GM06990 (cell line): ENCODE data around the gene NDUFB5.

Source experiments
- DNase-seq: peaks from one replicate; pipeline ENCODE4 v3.0.0-alpha.2; 2011; ENCODE audit not compliant: insufficient read length; ENCODE audit errors: extremely low read depth
- H3K27me3 ChIP-seq: replicated peaks from 2 replicates; pipeline ENCODE4 v1.6.0; 2011; ENCODE audit warnings: low read length; ENCODE audit not compliant: control insufficient read depth, insufficient read depth
- H3K36me3 ChIP-seq: 2 replicates; pipeline ENCODE4 v1.5.1; 2011; ENCODE audit warnings: low read length; ENCODE audit not compliant: control insufficient read depth, insufficient read depth
- H3K4me3 ChIP-seq: replicated peaks from 2 replicates; pipeline ENCODE4 v1.5.1; 2011; ENCODE audit warnings: low read depth, mild to moderate bottlenecking, control low read depth, low read length
- TF ChIP-seq, protein P1 (sequence below): IDR thresholded peaks from 2 replicates; pipeline ENCODE4 v1.5.1; 2011; ENCODE audit warnings: low read length, control low read depth, mild to moderate bottlenecking, inconsistent platforms; ENCODE audit not compliant: insufficient read depth, poor library complexity, severe bottlenecking

NDUFB5 gene

DNA sequence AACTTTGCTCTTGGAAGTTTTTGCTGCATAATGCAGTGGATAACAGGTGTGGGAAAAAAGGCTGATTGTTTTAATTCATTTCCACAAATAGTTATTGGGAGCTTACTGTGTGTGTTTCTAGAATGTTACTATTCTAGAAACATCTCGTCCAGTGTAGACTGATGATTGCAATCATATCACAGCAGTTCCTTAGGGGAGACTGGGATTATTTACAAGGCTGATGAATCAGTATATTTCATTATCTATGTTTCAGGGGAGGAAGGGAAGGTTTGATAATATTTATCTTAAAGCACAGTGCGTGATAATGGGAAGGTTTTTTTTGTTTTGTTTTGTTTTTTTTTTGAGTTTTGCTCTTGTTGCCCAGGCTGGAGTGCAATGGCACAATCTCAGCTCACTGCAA, 50.6 kb downstream of the NDUFB5 start:
- Histone ChIP-seq H3K36me3 (no peaks in the 10 kb centered on the region), H3K27me3 (no peaks in the 10 kb centered on the region), H3K4me3 (no peak overlapping the region)
- TF ChIP-seq, protein P1, sequence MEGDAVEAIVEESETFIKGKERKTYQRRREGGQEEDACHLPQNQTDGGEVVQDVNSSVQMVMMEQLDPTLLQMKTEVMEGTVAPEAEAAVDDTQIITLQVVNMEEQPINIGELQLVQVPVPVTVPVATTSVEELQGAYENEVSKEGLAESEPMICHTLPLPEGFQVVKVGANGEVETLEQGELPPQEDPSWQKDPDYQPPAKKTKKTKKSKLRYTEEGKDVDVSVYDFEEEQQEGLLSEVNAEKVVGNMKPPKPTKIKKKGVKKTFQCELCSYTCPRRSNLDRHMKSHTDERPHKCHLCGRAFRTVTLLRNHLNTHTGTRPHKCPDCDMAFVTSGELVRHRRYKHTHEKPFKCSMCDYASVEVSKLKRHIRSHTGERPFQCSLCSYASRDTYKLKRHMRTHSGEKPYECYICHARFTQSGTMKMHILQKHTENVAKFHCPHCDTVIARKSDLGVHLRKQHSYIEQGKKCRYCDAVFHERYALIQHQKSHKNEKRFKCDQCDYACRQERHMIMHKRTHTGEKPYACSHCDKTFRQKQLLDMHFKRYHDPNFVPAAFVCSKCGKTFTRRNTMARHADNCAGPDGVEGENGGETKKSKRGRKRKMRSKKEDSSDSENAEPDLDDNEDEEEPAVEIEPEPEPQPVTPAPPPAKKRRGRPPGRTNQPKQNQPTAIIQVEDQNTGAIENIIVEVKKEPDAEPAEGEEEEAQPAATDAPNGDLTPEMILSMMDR = no peak
- no peak for DNase-seq

DNA sequence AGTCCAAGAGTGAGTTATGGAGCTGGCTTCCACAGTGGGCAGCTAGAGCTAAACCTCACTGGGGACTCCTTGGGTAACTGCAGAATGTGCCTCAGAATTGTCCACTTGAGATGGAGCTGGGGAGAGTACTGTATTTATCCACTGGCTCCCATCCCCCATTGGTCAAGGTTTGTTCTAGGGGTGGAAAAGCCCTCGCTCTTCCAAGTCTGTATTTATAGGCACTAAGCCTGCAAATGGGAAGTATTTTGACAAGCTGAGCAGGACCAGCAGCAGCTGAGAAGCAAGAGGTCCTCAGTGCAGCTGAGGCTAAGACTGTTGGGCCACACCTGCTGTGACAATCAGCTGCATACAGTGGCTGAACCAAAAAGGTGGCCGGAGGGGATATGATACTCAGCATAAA, 54.0 kb downstream of the NDUFB5 start:
- DNase-seq = no peak
- TF ChIP-seq, protein P1 = no peak
- Histone ChIP-seq H3K27me3 (no peaks in the 10 kb centered on the region), H3K4me3 (no peak overlapping the region), H3K36me3 (no peaks in the 10 kb centered on the region)

DNA sequence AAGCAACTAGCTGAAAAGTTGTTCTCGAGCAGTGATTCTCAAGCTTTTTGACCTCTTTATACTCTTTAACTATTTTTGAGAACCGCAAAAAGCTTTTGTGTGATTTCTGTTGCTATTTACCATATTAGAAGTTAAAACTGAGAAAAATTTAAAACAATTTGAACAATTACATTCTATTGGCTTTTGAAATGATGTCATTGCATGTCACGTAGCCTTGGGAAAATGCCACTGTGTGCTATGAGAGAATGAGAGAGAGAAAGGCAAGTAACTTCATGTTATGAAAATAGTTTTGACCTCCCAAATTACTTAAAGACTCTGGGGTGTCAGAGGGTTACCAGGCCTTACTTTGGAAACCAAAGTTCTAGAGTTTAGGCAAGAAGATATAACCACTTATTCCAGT, 56.3 kb downstream of the NDUFB5 start:
- TF ChIP-seq, protein P1 = no peak
- Histone ChIP-seq H3K36me3 (no peaks in the 10 kb centered on the region), H3K4me3 (no peak overlapping the region), H3K27me3 (no peaks in the 10 kb centered on the region)
- no peak for DNase-seq

DNA sequence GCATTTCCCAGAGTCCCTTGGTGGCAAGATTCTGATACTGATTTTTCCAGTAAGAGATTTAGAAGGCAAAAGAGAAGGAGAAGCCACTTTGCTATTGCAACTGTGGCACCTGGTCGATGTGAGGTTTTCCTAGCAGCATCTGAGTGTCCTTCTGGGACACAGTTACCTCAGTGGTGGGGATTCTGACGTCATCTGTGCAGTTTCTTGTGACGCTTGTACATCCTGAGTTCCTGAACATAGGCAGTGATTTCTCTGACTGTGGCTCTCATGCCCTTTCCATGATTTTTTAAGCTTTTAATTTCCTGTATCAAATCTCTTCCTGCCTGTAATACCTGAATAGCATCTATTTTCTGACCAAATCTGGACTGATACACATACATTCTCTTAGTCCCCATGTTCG, 57.2 kb downstream of the NDUFB5 start:
- H3K36me3 ChIP-seq = no peaks in the 10 kb centered on the region
- no peak for DNase-seq
- TF ChIP-seq, protein P1 = no peak
- H3K4me3 ChIP-seq = no peak overlapping the region
- H3K27me3 ChIP-seq = no peaks in the 10 kb centered on the region

DNA sequence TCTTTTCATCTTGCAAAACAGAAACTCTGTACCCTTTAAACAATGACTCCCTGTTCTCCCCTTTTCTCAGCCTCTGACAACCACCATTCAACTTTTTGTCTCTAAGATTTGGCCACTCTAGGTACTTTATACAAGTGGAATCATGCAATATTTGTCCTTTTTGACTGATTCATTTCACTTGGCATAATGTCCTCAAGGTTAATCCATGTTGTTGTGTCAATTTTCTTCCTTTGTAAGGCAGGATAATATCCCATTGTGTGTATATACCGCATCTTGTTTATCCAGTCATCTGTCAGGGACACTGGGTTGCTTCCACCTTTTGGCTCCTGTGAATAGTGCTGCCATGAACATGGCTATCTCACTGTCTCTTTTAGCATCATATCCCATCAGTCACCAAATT, 58.5 kb downstream of the NDUFB5 start:
- no peak overlapping the region for H3K4me3 ChIP-seq
- no peaks in the 10 kb centered on the region for H3K27me3 ChIP-seq
- DNase-seq = no peak
- TF ChIP-seq, protein P1 = no peak
- H3K36me3 ChIP-seq = no peaks in the 10 kb centered on the region

DNA sequence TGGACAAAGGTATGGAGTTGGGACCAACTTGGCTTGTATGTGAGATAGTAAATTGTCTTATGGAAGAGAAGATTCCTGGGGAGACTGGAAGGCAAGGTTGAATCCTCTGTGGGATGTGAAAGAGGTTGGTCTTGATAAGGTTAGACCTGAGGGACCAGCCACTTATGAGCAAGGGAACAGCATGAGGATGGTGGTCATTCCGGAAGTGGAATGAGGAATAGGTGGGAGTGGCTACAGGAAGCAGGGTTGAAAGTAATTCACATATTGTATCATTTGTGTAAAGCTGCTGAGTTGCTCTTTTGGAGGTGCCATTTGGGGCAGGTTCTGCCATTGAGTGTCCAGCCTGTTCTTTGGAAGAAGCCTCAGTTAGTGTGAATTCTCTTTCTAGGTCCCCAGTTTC, 61.4 kb downstream of the NDUFB5 start:
- Histone ChIP-seq H3K4me3 (no peak overlapping the region), H3K36me3 (no peaks in the 10 kb centered on the region), H3K27me3 (no peaks in the 10 kb centered on the region)
- TF ChIP-seq, protein P1 = no peak
- DNase-seq = no peak
